ENCODE results near the gene GOLGA6L10.
"Not testable (repeated sequence)": the region's sequence is repeated elsewhere in the genome, so short reads cannot be mapped to it uniquely, and the experiment has no call there.

The GOLGA6L10 gene

DNA sequence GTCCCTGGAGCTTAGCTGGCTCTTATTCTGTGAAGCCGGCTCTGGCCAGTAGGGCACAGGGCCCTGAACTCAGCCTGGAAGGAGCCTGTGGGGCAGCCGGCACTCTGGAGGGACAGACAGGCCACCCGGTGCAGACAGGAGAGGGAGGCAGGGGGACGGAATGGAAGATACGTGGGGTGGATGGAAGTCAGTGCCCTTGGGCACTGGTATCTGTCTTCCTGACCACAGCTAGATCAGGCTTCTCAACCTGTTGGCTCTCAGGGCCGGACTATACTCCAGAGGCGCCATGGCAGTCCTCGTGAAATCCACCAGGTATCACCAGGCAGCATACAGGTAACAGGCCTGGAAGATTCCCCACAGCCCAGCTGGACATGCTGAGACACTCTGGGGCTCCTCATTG, 10.7 kb downstream of the GOLGA6L10 start:
- DNase-seq, result not testable (repeated sequence)

DNA sequence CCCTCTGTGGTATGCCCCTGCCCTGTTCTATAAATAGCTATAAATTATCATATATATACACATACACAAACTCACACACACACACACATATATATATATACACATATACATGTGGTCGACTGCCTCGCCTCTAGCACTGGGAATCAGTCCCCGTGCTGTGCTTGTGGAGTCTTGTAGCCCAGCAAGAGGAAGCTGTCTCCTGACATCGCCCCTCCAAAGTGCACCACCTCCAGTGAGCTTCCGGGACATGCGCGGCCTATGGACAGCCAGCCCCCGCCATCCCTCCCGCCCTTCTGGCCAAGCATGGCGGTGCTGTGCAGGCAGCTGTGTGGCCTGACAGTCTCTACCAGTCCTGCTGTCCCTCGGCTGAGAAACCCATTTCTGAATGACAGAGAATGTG, 11.2 kb downstream of the GOLGA6L10 start:
- DNase-seq, result not testable (repeated sequence)

DNA sequence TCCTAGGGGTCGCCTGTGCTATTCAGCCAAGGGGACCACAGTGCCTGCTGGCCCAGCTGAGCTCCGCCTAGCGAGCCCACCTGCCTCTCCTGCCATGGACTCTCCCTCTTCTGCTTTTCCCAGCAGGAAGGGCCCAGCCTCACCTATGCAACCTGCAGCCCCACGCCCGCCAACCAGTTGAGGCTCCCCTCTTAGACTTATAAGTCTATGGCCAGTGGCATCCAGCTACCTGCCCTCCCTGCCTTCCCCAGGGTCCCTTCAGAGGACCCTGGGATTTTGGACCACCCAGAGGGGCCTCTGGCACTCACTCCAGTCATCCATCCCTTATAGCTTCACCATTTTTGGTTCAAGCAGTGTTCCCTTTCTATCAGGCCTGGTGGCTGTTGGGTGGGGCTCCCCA, 12.2 kb downstream of the GOLGA6L10 start:
- DNase-seq, result not testable (repeated sequence)

DNA sequence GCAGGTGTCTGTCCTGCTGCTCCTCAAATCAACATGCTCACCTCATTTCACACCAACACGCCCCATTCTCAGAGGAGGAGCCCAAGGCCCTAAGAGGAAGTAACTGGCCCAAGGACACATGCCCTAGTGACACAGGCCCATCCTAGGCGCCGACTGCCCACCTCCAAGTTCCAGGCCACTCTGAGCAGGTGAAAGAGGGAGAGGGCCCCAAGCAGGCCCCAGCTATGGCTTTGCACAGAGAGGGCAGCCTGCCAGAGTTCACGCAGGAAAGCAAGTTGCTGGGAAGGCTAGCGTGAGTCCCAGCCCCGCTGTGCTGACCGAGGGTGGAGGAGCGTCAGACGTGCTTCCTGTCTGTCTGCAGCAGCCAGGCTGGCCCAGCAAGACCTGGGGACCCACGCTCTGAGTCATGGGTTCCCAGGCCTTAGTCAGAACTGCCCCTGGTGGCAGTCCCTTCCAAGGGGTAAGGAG, 13.1 kb downstream of the GOLGA6L10 start:
- DNase-seq, result not testable (repeated sequence)

DNA sequence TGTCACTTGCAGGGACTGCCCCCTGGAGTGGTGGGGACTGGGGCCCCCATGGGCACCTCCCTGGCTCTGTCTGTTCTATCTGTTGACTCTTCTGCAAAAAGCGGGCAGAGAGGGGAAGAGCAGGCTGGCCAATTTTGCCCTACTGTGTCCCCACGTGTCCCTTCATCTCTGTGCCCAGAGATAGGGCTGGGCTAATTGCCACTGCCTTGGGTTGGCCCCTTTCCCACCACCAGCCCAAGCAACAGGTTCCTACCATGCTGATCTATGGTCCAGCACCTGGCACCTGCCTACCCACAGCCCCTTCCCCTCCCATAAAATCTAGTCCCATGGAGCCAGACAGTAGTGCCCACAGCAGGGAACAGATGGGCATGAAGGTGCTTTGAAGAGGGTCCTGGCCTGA, 14.3 kb downstream of the GOLGA6L10 start:
- not testable (repeated sequence) for DNase-seq

DNA sequence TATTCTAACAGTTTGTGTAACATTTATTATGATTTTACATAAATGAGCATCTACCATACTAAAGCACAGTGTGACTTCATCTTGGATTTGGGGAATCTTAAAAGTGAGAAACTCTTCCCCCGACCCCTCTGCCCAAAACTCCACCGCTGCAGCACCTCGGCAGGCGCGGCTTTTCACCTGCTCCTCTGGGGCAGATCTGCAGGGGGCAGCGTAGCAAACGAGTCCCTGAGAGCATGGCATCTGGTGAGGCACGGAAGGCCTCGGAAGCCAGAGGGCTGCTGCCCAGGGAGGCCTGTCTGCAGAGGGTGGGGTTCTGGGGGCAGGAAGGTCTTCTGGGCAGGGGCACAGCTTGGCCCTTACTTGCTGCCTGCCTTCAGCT, 14.7 kb downstream of the GOLGA6L10 start:
- DNase-seq, result not testable (repeated sequence)

DNA sequence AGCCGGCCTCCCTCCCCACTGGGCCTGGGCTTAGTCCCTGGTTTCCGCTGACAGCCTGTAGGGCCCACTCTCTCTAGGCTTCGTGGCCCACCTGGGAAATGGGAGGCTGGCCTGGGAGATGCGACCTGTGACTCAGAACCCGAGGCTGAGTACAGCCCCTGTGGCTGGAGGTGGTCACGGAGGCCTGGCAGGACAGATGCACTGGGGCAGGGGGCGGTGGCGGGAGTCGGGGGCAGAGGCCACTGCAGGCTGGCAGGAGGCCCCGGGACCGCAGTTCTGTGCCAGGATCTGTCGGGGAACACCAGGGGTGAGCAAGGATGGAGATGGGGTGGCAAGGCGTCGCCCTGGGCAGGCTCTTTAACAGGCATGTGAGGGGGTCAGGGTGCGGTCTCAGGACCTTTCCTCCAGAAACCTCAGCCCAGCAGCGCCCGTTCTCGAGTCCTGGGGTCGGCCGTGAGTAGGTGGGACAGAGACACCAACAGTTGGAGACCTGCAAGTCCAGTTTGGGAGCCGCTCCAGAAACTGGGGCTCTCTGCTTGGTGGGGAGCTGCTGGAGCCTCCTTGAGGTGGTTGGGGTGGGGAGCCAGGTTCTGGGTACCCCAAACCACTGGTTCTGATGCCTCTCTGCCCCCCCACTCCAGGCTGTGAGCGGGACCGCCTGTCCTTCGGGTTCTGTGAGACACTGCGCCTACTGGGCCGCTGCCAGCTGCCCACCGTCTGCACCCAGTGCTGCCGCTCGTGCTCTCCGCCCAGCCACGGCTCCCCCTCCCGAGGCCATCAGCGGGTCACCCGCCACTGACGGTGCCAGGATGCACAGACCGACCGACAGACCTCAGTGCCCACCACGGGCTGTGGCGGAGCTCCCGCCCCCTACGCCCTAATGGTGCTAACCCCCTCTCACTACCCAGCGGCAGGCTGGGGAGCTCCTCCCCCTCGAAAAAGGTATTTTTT, 15.4 kb downstream of the GOLGA6L10 start:
- not testable (repeated sequence) for DNase-seq

DNA sequence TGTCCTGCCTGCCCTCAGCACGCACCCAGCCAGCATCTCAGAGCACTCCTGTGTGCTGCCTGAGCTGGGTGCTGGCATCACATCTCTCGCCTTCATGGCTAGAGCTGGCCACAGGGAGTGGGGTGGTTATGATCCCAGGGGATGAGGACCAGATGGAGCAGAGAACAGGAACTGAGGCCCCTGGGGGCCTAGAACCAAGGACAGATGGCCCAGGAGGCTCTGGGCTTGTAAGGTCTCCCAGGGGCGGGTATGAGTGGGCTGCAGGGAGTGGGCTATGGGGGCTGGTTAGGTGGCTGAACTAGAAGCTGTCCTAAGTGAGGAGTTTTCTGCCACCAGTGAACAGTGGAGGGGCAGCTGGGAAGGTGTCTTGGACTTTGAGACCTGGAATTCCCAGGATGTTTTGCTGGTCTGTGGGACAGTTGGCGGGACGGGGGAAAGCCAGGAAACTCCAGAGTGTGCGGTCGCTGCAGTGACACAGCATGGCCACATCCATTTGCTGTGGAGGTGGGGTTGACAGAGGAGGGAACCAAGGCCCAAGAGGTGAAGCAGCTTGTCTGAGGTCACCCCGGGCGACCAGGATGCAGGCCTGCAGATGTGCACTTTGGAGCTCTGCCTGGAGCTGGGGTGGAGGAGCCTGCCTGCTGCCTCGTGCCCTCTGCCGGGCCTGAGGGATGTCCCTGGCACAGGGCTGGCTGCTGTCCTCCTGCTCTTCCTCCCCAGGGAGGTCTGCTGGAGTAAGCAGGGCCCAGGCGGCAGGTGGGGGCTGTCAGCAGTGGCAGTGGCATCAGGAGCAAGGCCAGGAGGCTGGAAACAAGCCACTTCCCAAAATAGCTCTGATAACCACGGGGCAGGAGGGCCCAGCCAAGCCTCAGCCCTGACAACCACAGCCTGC, 16.3 kb downstream of the GOLGA6L10 start:
- not testable (repeated sequence) for DNase-seq

DNA sequence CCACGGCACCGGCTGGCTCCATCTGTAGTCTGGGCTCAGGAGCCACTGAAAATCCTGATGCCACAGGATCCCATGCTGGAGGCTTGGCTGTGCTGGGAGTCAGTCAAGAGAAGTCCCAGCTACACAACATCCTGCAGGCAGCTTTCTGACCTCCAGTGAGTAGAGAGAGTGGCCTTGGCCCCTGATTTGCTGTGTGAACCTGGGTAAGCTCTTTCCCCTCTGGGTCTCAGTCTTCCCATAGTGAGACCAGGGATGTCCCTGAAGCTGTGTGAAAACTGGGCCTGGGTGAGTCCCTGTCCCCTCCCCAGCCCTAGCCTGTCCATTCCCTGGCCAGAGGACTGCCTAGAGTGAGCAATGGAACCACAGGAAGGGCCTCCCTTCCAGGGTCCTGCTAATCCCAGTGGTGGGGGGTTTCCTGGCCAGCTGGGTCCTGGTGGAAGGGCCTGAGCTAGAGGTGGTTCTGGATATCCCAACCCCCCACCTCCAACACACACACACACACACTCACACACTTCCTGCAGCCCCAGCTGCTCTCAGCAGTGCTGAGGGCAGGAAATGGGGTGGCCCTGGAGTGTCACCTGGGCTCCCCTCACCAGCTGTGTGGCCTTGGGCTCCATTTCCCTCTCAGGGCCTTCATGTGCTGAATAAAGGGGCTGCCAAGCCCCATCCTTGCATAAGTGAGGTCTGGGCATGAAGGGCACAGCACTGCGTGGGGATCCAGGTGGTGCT, 17.5 kb downstream of the GOLGA6L10 start:
- DNase-seq, result not testable (repeated sequence)

DNA sequence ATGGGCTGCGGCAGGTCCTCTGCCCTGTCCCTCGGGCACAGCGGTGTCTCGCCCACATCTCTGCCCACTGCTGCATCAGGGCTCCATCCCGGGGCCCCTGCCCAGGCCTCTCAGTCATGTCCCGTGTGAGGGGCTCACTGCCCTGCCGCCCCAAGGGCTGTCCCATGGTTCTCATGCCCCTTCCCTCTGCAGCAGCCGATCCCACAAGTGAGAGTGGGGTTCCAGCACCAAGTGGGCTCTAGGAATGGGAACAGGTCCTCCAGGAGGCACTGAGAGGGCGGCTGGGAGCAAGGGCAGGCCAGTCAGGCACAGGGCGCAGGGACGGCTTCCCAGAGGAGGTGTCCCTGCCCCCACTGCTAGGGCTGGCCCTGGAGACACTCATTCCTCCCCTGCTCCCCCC, 18.4 kb downstream of the GOLGA6L10 start:
- not testable (repeated sequence) for DNase-seq

DNA sequence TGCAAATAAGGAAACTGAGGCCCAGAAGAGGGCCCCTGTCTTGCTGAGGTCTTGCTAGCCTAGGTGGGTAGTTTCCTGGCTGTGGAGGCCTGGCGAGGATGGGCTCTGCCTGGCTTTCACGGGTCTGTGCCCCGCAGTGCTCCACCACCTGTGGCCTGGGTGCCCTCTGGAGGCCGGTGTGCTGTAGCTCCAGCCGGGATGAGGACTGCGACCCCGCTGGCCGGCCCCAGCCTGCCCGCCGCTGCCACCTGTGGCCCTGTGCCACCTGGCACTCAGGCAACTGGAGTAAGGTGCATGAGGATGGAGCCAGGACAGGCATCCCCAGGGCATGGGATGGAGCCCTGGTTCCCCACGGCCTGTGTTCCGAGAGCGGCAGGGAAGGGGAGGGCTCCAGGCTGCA, 20.2 kb downstream of the GOLGA6L10 start:
- DNase-seq, result not testable (repeated sequence)

DNA sequence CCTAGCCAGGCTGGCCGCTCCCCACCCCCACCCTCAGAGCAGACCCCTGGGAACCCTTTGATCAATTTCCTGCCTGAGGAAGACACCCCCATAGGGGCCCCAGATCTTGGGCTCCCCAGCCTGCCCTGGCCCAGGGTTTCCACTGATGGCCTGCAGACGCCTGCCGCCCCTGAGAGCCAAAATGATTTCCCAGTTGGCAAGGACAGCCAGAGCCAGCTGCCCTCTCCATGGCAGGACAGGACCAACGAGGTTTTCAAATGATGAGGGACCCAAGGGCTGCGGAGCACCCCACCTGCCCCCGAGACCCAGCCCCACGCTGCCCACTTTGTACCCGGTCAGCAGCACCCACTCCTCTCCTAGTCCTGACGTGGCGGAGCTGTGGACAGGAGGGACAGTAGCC, 21.9 kb downstream of the GOLGA6L10 start:
- not testable (repeated sequence) for DNase-seq

DNA sequence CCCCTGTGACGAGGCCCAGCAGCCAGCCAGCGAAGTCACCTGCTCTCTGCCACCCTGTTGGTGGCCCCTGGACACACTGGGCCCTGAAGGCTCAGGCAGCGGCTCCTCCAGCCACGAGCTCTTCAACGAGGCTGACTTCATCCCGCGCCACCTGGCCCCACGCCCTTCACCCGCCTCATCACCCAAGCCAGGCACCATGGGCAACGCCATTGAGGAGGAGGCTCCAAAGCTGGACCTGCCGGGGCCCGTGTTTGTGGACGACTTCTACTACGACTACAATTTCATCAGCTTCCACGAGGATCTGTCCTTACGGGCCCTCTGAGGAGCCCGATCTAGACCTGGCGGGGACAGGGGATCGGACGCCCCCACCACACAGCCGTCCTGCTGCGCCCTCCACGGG, 22.4 kb downstream of the GOLGA6L10 start:
- DNase-seq, result not testable (repeated sequence)

DNA sequence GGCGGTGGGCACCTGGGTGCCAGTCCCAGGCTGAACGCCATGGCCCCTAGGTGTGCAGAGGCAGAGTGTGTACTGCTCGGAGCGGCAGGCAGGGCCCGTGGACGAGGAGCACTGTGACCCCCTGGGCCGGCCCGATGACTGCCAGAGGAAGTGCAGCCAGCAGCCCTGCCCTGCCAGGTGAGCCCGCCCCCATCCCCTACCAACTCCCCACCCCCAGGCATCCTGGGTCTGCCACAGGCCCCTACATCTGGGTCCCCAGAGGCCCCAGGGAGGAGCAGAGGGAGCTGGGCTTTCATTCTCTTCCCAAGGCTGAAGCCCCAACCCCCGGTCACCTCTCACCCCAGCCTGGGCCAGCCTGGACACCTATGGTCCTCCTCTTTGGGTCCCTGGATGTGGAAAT, 23.6 kb downstream of the GOLGA6L10 start:
- not testable (repeated sequence) for DNase-seq

DNA sequence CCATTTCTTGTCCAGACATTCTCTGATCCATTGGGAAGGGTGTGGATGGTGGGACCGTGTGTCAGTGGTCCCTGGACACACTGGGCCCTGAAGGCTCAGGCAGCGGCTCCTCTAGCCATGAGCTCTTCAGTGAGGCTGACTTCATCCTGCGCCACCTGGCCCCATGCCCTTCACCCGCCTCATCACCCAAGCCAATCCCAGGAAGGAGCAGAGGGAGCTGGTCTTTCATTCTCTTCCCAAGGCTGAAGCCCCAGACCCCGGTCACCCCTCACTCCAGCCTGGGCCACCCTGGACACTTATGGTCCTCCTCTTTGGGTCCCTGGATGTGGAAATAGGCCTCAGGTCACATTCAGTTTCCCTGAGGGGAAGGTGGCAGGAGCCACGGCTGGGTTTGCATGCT, 24.4 kb downstream of the GOLGA6L10 start:
- DNase-seq, result not testable (repeated sequence)

DNA sequence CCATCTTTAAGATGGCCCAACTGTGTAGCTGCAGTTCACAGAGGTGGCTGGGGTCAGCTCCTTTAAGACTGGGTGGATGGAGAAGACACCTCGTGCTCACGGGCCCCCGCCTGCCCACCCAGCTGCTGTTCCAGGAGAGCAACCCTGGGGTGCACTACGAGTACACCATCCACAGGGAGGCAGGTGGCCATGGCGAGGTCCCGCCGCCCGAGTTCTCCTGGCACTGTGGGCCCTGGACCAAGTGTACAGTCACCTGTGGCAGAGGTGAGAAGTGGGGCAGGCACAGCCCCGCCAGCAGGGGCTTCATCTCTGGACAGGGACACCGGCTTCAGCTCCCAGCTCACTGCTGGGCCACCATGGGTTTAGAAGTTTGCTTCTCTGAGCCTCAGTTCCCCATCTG, 26.8 kb downstream of the GOLGA6L10 start:
- DNase-seq, result not testable (repeated sequence)

DNA sequence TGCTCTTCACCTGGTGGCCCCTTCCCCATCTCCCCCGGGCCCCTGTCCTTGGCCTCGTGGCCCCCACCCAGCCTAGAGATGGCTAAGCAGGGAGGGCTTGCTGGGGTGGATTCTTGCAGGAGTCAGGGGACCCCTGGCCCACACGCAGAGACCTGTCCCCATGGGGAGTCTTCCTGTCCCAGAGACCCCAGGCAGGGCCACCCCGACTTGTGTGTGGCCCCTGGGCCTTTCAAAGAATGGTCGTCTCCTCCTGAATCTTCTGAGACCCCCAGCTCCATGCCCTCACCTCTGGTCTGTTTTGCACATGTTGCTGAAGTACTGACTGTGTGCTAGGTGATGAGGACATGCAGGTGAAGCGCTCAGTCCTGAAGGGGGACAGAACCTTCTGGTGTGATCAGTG, 28.4 kb downstream of the GOLGA6L10 start:
- not testable (repeated sequence) for DNase-seq

DNA sequence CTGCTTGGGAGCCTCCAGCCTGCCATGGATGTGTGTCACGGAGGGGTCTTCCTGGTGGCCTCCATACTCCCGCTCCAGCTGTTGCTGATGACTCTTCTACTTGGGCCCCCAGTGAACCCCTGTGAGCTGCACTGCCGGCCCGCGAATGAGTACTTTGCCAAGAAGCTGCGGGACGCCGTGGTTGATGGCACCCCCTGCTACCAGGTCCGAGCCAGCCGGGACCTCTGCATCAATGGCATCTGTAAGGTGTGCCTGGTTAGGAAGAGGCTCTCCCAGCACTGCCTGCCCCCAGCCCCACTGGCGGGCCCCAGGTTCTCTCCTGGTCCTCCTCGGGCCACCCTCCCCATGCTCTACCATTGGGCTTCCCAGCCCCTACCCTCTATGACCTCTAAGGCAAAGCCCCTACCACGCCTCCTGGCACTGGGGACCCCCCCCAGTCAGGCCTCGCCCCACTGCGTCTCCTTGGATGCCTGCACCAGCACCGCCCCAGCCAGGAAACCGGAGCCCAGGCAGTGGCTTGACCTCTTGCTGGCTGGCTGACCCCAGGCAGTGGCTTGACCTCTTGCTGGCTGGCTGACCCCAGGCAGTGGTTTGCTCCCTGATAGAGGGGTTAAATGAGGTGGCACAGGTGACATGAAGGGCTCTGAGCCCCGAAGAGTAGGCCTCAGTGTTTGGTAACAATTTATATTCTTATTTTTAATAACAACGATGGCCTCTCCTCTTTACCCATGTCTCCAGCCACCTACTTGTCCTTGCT, 29.6 kb downstream of the GOLGA6L10 start:
- not testable (repeated sequence) for DNase-seq

DNA sequence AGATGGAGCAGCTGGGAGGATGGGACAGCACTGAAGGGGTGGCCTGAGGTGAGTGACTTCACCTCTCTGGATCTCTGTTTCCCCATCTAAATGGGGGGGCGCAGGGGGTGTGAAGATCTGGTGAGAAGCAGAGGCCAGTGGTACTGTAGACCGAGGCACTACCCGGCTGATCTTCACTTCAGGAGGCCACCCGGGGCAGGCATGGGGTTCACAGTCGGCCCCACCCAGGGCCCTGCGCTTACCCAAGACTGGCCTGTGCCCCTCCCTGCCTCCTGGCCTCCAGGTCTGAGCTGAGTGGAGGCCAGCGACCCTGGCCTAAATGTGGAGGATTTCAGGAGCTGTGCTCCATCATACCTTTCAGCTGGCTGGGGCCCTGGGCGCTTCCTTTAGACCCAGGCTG, 31.0 kb downstream of the GOLGA6L10 start:
- not testable (repeated sequence) for DNase-seq

DNA sequence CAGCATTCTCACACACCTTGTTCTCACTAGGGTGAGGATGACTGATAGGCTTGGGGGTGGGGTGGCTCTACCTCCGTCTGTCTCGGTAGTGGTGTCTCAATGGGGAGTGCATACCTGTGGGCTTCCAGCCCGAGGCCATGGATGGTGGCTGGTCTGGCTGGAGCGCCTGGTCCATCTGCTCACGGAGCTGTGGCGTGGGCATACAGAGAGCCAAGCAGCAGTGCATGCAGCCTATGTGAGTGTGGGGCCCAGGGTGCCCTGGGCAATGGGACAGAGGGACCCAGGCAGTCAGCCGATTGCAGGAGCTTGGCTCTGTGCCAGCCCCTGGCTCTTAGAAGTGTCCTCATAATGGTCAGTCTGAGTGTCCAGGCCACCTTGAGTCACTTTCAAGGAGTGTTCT, 31.8 kb downstream of the GOLGA6L10 start:
- DNase-seq, result not testable (repeated sequence)

DNA sequence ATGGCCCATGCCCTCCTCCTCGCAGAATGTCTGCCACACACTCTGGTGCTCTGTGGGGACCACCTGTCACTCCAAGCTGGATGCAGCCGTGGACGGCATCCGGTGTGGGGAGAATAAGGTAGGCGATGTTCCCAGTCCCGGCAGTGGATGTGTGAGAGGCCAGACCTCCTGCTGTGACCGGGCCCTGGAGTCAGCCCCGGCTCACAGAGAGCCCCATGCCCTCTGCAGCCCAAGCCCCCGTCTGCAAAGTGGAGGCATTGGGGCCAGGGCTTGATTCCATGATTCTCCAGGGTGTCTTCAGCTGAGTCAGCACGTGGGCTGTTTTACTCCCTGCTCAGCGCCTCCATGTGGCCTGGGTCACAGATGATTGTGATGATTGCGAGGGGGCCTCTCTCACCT, 32.2 kb downstream of the GOLGA6L10 start:
- DNase-seq, result no peak

Measured in activated CD4-positive, alpha-beta T cell treated with anti-CD3 and anti-CD28 coated beads, Interleukin-2, Interleukin-6, amounts not matched to agents 100 ng/mL and 50 ng/mL, durations not matched to agents 16 hours and 8 hours (primary cell).